ENCODE data around the gene SLC35D2. TPM values are rescaled to one million over a fixed set of nuclear protein-coding genes. Genes with fewer than 3 reads are reported as not detected.

The SLC35D2 gene
- total RNA-seq, 4 donors from 2014 or later: 25.1 to 66.6 (median 32.0) TPM

- no peaks in the 10 kb centered on the region for H3K4me1 ChIP-seq
- no peaks in the 10 kb centered on the region for H3K9me3 ChIP-seq
- H3K27ac ChIP-seq: peak overlapping the region in 1 of 4 donors; percentile 54
- H3K36me3 ChIP-seq: no peaks in the 10 kb centered on the region
- H3K27me3 ChIP-seq: no peaks in the 10 kb centered on the region
- 68 to 70% methylated on average over 5 of the region's 5 CpGs for WGBS, 2 donors
- TF ChIP-seq EP300 (IDR thresholded peaks at IDR 0.05) (no peak), POLR2A (IDR thresholded peaks at IDR 0.05) (no peak), CTCF (IDR thresholded peaks at IDR 0.05) (no peak)
- H3K4me3 ChIP-seq: no peak overlapping the region
- no peak for DNase-seq (ENCODE audit: low spot score in 2 of 2)
Observed at GRCh38 chr9:96391021-96391765, 7.7 kb upstream of the SLC35D2 start.

- H3K4me1 ChIP-seq: peaks cover 0 to 6% (median 0%) of the 10 kb centered on the region in 4 donors
- DNase-seq (ENCODE audit: low spot score in 2 of 2): no peak
- no peaks in the 10 kb centered on the region for H3K9me3 ChIP-seq
- no peak overlapping the region for H3K27ac ChIP-seq
- WGBS, 2 donors: 91 to 98% methylated on average over 11 of the region's 11 CpGs
- no peaks in the 10 kb centered on the region for H3K27me3 ChIP-seq
- no peaks in the 10 kb centered on the region for H3K36me3 ChIP-seq
- no peak overlapping the region for H3K4me3 ChIP-seq
- TF ChIP-seq POLR2A (IDR thresholded peaks at IDR 0.05) (no peak), CTCF (IDR thresholded peaks at IDR 0.05) (no peak), EP300 (IDR thresholded peaks at IDR 0.05) (no peak)
Observed at GRCh38 chr9:96388144-96388543, 4.6 kb upstream of the SLC35D2 start.

- no peaks in the 10 kb centered on the region for H3K27me3 ChIP-seq
- no peak for DNase-seq (ENCODE audit: low spot score in 2 of 2)
- no peak for TF ChIP-seq CTCF (IDR thresholded peaks at IDR 0.05)
- TF ChIP-seq EP300 (IDR thresholded peaks at IDR 0.05): no peak
- no peak for TF ChIP-seq POLR2A (IDR thresholded peaks at IDR 0.05)
- H3K4me1 ChIP-seq: peaks cover 0 to 23% (median 5%) of the 10 kb centered on the region in 4 donors
- no peak overlapping the region for H3K4me3 ChIP-seq
- no peaks in the 10 kb centered on the region for H3K9me3 ChIP-seq
- no peak overlapping the region for H3K27ac ChIP-seq
- no peaks in the 10 kb centered on the region for H3K36me3 ChIP-seq
Observed at GRCh38 chr9:96386157-96386556, 2.6 kb upstream of the SLC35D2 start.

- peak overlapping the region; percentile 64 to 93 (median 72) for H3K4me3 ChIP-seq
- peaks cover 0 to 40% (median 5%) of the 10 kb centered on the region in 4 donors for H3K4me1 ChIP-seq
- 30 to 31% methylated on average over 7 of the region's 7 CpGs for WGBS, 2 donors
- no peaks in the 10 kb centered on the region for H3K27me3 ChIP-seq
- no peak for DNase-seq (ENCODE audit: low spot score in 2 of 2)
- H3K27ac ChIP-seq: peak overlapping the region; percentile 83 to 97 (median 92)
- no peaks in the 10 kb centered on the region for H3K36me3 ChIP-seq
- no peak for TF ChIP-seq CTCF (IDR thresholded peaks at IDR 0.05)
- TF ChIP-seq EP300 (IDR thresholded peaks at IDR 0.05): no peak
- TF ChIP-seq POLR2A (IDR thresholded peaks at IDR 0.05): no peak
- no peaks in the 10 kb centered on the region for H3K9me3 ChIP-seq
Observed at GRCh38 chr9:96382839-96383164, 709 bp downstream of the SLC35D2 start.

- Histone ChIP-seq H3K36me3 (no peaks in the 10 kb centered on the region), H3K27me3 (no peaks in the 10 kb centered on the region), H3K9me3 (no peaks in the 10 kb centered on the region), H3K27ac (peak overlapping the region in 3 of 4 donors; percentile 14 to 97 (median 93)), H3K4me3 (peak overlapping the region in 2 of 4 donors; percentile 76 to 93), H3K4me1 (peaks cover 0 to 40% (median 5%) of the 10 kb centered on the region in 4 donors)
- no peak for DNase-seq (ENCODE audit: low spot score in 2 of 2)
- WGBS, 2 donors: 61 to 68% methylated on average over 2 of the region's 2 CpGs
- TF ChIP-seq CTCF (IDR thresholded peaks at IDR 0.05) (no peak), POLR2A (IDR thresholded peaks at IDR 0.05) (no peak), EP300 (IDR thresholded peaks at IDR 0.05) (no peak)
Observed at GRCh38 chr9:96382175-96382574, 1.3 kb downstream of the SLC35D2 start.
